ENCODE results near the gene ZSWIM5.
"Not testable (repeated sequence)": the region's sequence is repeated elsewhere in the genome, so short reads cannot be mapped to it uniquely, and the experiment has no call there.

ZSWIM5 gene

GRCh38 chr1:45216200-45216541 lies 9.8 kb upstream of the ZSWIM5 start:
- TF ChIP-seq POLR2A (IDR thresholded peaks at IDR 0.05; ENCODE audit: low read depth, low read length), result no peak
- DNase-seq (ENCODE audit: insufficient read length, low spot score), result no peak
- FAIRE-seq, result no peak

- DNase-seq (ENCODE audit: insufficient read length, low spot score) (no peak), FAIRE-seq (no peak)
- no peak for TF ChIP-seq POLR2A (IDR thresholded peaks at IDR 0.05; ENCODE audit: low read depth, low read length)
These were observed 9.2 kb upstream of the ZSWIM5 start for GRCh38 chr1:45215485-45216199.

- no peak for DNase-seq (ENCODE audit: insufficient read length, low spot score)
- TF ChIP-seq POLR2A (IDR thresholded peaks at IDR 0.05; ENCODE audit: low read depth, low read length), result no peak
- FAIRE-seq, result no peak
These were observed 7.5 kb upstream of the ZSWIM5 start for GRCh38 chr1:45213892-45214291.

GRCh38 chr1:45211076-45211475 lies 4.7 kb upstream of the ZSWIM5 start:
- FAIRE-seq, result no peak
- no peak for DNase-seq (ENCODE audit: insufficient read length, low spot score)
- TF ChIP-seq POLR2A (IDR thresholded peaks at IDR 0.05; ENCODE audit: low read depth, low read length), result no peak

GRCh38 chr1:45206808-45207623 lies 611 bp upstream of the ZSWIM5 start:
- TF ChIP-seq POLR2A (IDR thresholded peaks at IDR 0.05; ENCODE audit: low read depth, low read length), result no peak
- no peak for DNase-seq (ENCODE audit: insufficient read length, low spot score)
- no peak for FAIRE-seq

GRCh38 chr1:45205011-45205909 lies 1.1 kb downstream of the ZSWIM5 start:
- DNase-seq (ENCODE audit: insufficient read length, low spot score) (no peak), FAIRE-seq (no peak)

GRCh38 chr1:45200906-45201500 lies 5.4 kb downstream of the ZSWIM5 start:
- DNase-seq (ENCODE audit: insufficient read length, low spot score) (no peak), FAIRE-seq (no peak)
- TF ChIP-seq POLR2A (IDR thresholded peaks at IDR 0.05; ENCODE audit: low read depth, low read length), result no peak

More at GRCh38 chr1:45205011-45205909, 1.1 kb downstream of the ZSWIM5 start:
- TF ChIP-seq POLR2A (IDR thresholded peaks at IDR 0.05; ENCODE audit: low read depth, low read length), result no peak

GRCh38 chr1:45200435-45200834 lies 6.0 kb downstream of the ZSWIM5 start:
- FAIRE-seq (no peak), DNase-seq (ENCODE audit: insufficient read length, low spot score) (no peak)
- no peak for TF ChIP-seq POLR2A (IDR thresholded peaks at IDR 0.05; ENCODE audit: low read depth, low read length)

- no peak for TF ChIP-seq POLR2A (IDR thresholded peaks at IDR 0.05; ENCODE audit: low read depth, low read length)
- DNase-seq (ENCODE audit: insufficient read length, low spot score) (no peak), FAIRE-seq (peak; percentile 38)
These were observed 8.2 kb downstream of the ZSWIM5 start for GRCh38 chr1:45198185-45198584.

- FAIRE-seq, result no peak
- TF ChIP-seq POLR2A (IDR thresholded peaks at IDR 0.05; ENCODE audit: low read depth, low read length), result no peak
These were observed 9.5 kb downstream of the ZSWIM5 start for GRCh38 chr1:45196863-45197262.

GRCh38 chr1:45191418-45191783 lies 15.0 kb downstream of the ZSWIM5 start:
- DNase-seq (ENCODE audit: insufficient read length, low spot score), result no peak
- TF ChIP-seq POLR2A (IDR thresholded peaks at IDR 0.05; ENCODE audit: low read depth, low read length), result no peak
- FAIRE-seq, result no peak

More at GRCh38 chr1:45196863-45197262, 9.5 kb downstream of the ZSWIM5 start:
- no peak for DNase-seq (ENCODE audit: insufficient read length, low spot score)

- no peak for TF ChIP-seq POLR2A (IDR thresholded peaks at IDR 0.05; ENCODE audit: low read depth, low read length)
- DNase-seq (ENCODE audit: insufficient read length, low spot score), result no peak
- peak; percentile 67 for FAIRE-seq
These were observed 18.7 kb downstream of the ZSWIM5 start for GRCh38 chr1:45187725-45188124.

- DNase-seq (ENCODE audit: insufficient read length, low spot score); FAIRE-seq: not testable (repeated sequence)
These were observed 26.4 kb downstream of the ZSWIM5 start for GRCh38 chr1:45179918-45180519.
